HAP-1 (cell line): ENCODE data around the gene KLHDC3.

ENCODE experiments used
- DNase-seq, 2 experiments: peaks; one replicate each; pipeline ENCODE4 v3.0.0-alpha.2; 2016 to 2020; ENCODE audit warnings: low spot score in 2 of 2
- H3K27me3 ChIP-seq: fragments of 250-450 bp; sonication (Bioruptor Pico); 2 replicates; pipeline ENCODE4 v1.5.1; 2020; ENCODE audit warnings: low read depth, mild to moderate bottlenecking, moderate library complexity
- H3K36me3 ChIP-seq: fragments of 250-450 bp; sonication (Bioruptor Pico); replicated peaks from 2 replicates; pipeline ENCODE4 v1.5.1; 2020; ENCODE audit warnings: mild to moderate bottlenecking
- H3K4me1 ChIP-seq: fragments of 250-450 bp; sonication (Bioruptor Pico); 2 replicates; pipeline ENCODE4 v1.5.1; 2020; ENCODE audit warnings: mild to moderate bottlenecking
- H3K4me3 ChIP-seq: fragments of 250-450 bp; sonication (Bioruptor Pico); 2 replicates; pipeline ENCODE4 v1.5.1; 2020; ENCODE audit warnings: mild to moderate bottlenecking, moderate library complexity
- H3K9me3 ChIP-seq: fragments of 250-450 bp; sonication (Bioruptor Pico); 2 replicates; pipeline ENCODE4 v1.5.1; 2020; ENCODE audit warnings: mild to moderate bottlenecking, moderate library complexity
- in situ Hi-C: fragments of 300-500 bp; cut with MboI; formaldehyde crosslinking; loops from 3 replicates; pipeline ENCODE4 v1.14.3; 2020; ENCODE audit warnings: low sequenced_read_pairs, inconsistent platforms, mixed read lengths

The KLHDC3 gene

DNA sequence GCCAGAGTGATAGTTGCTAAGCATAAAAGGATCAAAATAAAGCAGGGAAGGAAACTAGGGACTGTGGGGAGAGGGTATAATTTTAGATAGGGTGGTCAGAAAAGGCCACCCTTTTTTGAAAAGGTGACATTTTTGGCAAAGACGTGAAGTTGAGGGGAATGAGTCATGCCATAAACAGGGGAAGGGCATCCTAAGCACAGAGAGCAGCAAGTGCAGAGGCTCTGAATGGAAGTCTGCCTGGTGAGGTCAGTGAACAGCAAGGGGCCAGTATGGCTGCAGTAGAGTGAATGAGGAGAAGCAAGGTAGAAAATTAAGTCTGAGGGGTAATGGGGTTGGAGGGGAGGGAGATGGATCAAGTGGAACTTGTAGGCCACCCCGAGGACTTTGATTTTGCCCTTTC lies 47.8 kb downstream of the KLHDC3 start:
- no peaks in the 10 kb centered on the region for H3K27me3 ChIP-seq
- DNase-seq, result no peak
- peaks cover 16% of the 10 kb centered on the region; the same call in 1 of the 2 replicates for H3K36me3 ChIP-seq
- no peak overlapping the region for H3K4me3 ChIP-seq
- H3K4me1 ChIP-seq, result peaks cover 6% of the 10 kb centered on the region; the same call in 1 of the 2 replicates
- H3K9me3 ChIP-seq, result no peaks in the 10 kb centered on the region
- in situ Hi-C loops, result no loop called here

DNA sequence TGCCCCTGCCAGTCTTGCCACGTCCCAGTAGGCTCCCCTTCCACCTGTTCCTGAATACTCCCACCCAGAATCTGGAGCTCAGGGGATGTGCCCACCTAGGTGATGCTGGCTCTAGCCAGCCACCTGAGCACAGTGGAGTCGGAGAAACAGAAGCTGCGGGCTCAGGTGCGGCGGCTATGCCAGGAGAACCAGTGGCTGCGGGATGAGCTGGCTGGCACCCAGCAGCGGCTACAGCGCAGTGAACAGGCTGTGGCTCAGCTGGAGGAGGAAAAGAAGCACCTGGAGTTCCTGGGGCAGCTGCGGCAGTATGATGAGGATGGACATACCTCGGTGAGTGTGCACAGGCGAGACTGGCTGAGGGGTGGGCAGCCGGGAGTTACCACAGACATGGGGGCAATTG lies 48.8 kb downstream of the KLHDC3 start:
- no peak for DNase-seq
- peaks cover 7% of the 10 kb centered on the region; the same call in 1 of the 2 replicates for H3K36me3 ChIP-seq
- no peaks in the 10 kb centered on the region for H3K27me3 ChIP-seq
- H3K9me3 ChIP-seq, result no peaks in the 10 kb centered on the region
- in situ Hi-C loops, result no loop called here
- no peak overlapping the region for H3K4me3 ChIP-seq
- peaks cover 6% of the 10 kb centered on the region; the same call in 1 of the 2 replicates for H3K4me1 ChIP-seq

DNA sequence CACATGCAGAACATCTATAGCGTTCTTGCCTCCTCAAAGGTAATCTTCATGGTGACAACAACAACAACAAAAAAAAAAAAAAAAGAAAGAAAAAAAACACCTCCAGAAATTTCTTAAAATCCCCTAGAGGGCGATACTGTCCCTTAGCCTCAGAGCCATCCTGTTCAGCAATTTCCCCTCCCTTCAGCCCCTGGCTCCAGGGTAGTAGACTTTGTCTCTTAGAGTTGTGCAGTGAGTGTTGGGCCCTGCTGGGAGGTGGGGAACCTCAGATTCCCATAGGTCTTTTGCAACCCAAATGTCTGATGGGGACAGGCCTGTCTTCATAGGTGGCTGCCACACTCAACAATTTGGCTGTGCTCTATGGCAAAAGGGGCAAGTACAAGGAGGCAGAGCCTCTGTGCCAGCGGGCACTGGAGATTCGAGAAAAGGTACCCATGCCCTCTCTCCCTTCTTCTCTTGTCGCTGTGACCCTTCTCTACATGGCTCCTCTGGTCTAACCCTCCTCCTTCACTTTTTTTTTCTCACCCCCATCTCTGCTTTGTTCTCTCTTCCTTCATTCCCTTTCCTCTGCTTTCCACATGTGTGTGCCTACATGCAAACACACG lies 56.1 kb downstream of the KLHDC3 start:
- H3K36me3 ChIP-seq, result peaks cover 3% of the 10 kb centered on the region; the same call in 1 of the 2 replicates
- DNase-seq, result peak; percentile 58 to 61

More for the DNA sequence above, 56.1 kb downstream of the KLHDC3 start:
- no peaks in the 10 kb centered on the region for H3K4me1 ChIP-seq
- in situ Hi-C loops, result no loop called here
- no peaks in the 10 kb centered on the region for H3K9me3 ChIP-seq
- H3K4me3 ChIP-seq, result no peak overlapping the region
- no peaks in the 10 kb centered on the region for H3K27me3 ChIP-seq
